ENCODE measurements around the gene CPA1. TPM values are rescaled to one million over a fixed set of nuclear protein-coding genes. Genes with fewer than 3 reads are reported as not detected.

The CPA1 gene
- total and polyA plus RNA-seq, 2 of the 4 experiments (the other 2 are of a cell fraction) = not detected

DNA sequence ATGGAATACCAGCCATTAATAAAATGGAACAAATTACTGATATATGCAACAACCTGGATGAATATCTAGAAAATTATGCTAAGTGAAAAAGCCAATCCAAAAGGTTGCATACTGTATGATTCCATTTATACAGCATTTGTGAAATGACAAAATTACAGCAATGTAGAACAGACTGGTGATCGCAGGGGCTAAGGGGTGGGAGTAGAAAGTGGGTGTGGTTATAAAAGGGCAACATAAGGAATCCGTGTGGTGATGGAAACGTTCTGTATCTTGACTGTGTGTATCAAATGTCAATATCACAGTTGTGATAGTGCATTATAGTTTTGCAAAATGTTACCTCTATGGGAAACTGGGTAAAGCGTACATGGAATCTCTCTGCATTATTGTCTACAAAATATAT lies 45.5 kb downstream of the CPA1 start:
- no peak overlapping the region for H3K56ac ChIP-seq (ENCODE audit: extremely low read depth, insufficient read depth, low read length)
- H3K14ac ChIP-seq (replicated peaks; ENCODE audit: low read depth, low read length) = no peak overlapping the region
- no peak overlapping the region for H3K27ac ChIP-seq (ENCODE audit: insufficient read depth, low read length)
- in situ Hi-C loops (cut with MboI; ENCODE audit: low sequenced_read_pairs) (no loop called here), intact Hi-C loops (cut with micrococcal nuclease) (no loop called here), dilution Hi-C loops (cut with HindIII; ENCODE audit: low sequenced_read_pairs, unreplicated experiment) (no loop called here)
- no TSS peak for BruUV-seq (replicated peaks)
- no peak overlapping the region for H3K4me3 ChIP-seq (ENCODE audit: insufficient read depth, low read depth, low read length)
- no peak overlapping the region for H2BK120ac ChIP-seq (ENCODE audit: low read depth, low read length)
- ChIA-PET POLR2A (ENCODE audit: unreplicated experiment) (no interaction called here), CTCF (no interaction called here)
- no peak overlapping the region for H3K4me2 ChIP-seq (ENCODE audit: low read depth, low read length)
- no peaks in the 10 kb centered on the region for H3K9me3 ChIP-seq (ENCODE audit: control insufficient read depth, insufficient read depth, low read length)
- no peaks in the 10 kb centered on the region for H4K20me1 ChIP-seq (ENCODE audit: insufficient read depth, low read length)
- peaks cover 5% of the 10 kb centered on the region; the same call in 1 of the 2 replicates for H3K9me1 ChIP-seq (ENCODE audit: insufficient read depth, low read length)
- H3K18ac ChIP-seq (ENCODE audit: low read depth, low read length) = no peak overlapping the region
- H4K5ac ChIP-seq (ENCODE audit: low read depth, low read length) = no peak overlapping the region
- no peak overlapping the region for H2AK9ac ChIP-seq (replicated peaks; ENCODE audit: low read depth, low read length, poor library complexity)
- H2AFZ ChIP-seq (replicated peaks; ENCODE audit: low read length, poor library complexity) = no peak overlapping the region
- no peak overlapping the region for H2BK15ac ChIP-seq (ENCODE audit: low read depth, low read length)
- H3K4me1 ChIP-seq (ENCODE audit: control insufficient read depth, insufficient read depth, low read length) = peaks cover 4% of the 10 kb centered on the region; the same call in 1 of the 2 replicates
- ATAC-seq (ENCODE audit: low read depth) (no peak), DNase-seq (no peak)
- TF ChIP-seq BHLHE40 (IDR thresholded peaks at IDR 0.05; ENCODE audit: low read depth, low read length) (no peak), CEBPB (IDR thresholded peaks at IDR 0.05; ENCODE audit: low read depth, low read length) (no peak), RAD21 (IDR thresholded peaks at IDR 0.05; ENCODE audit: low read length) (no peak), POLR2A (IDR thresholded peaks at IDR 0.05; ENCODE audit: low read depth, low read length) (no peak), MAFK (IDR thresholded peaks at IDR 0.05; ENCODE audit: low read depth, low read length) (no peak), MXI1 (IDR thresholded peaks at IDR 0.05; ENCODE audit: borderline replicate concordance, low read depth, low read length) (no peak), RCOR1 (IDR thresholded peaks at IDR 0.05; ENCODE audit: insufficient replicate concordance, low read length) (no peak), RFX5 (IDR thresholded peaks at IDR 0.05; ENCODE audit: low read depth, low read length) (no peak), NFE2L2 (IDR thresholded peaks at IDR 0.05; ENCODE audit: low read depth, low read length) (no peak), FOS (IDR thresholded peaks at IDR 0.05; ENCODE audit: low read depth, low read length) (no peak), MAZ (IDR thresholded peaks at IDR 0.05; ENCODE audit: borderline replicate concordance, low read depth, low read length) (no peak), SMC3 (IDR thresholded peaks at IDR 0.05; ENCODE audit: low read depth, low read length) (no peak), CHD1 (IDR thresholded peaks at IDR 0.05; ENCODE audit: low read depth, low read length) (no peak), ELK1 (IDR thresholded peaks at IDR 0.05; ENCODE audit: borderline replicate concordance, low read depth, low read length) (no peak)
- TF ChIP-seq, protein P1, sequence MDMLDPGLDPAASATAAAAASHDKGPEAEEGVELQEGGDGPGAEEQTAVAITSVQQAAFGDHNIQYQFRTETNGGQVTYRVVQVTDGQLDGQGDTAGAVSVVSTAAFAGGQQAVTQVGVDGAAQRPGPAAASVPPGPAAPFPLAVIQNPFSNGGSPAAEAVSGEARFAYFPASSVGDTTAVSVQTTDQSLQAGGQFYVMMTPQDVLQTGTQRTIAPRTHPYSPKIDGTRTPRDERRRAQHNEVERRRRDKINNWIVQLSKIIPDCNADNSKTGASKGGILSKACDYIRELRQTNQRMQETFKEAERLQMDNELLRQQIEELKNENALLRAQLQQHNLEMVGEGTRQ (IDR thresholded peaks at IDR 0.05; ENCODE audit: low read depth, low read length) = no peak
- TF ChIP-seq, protein P2, sequence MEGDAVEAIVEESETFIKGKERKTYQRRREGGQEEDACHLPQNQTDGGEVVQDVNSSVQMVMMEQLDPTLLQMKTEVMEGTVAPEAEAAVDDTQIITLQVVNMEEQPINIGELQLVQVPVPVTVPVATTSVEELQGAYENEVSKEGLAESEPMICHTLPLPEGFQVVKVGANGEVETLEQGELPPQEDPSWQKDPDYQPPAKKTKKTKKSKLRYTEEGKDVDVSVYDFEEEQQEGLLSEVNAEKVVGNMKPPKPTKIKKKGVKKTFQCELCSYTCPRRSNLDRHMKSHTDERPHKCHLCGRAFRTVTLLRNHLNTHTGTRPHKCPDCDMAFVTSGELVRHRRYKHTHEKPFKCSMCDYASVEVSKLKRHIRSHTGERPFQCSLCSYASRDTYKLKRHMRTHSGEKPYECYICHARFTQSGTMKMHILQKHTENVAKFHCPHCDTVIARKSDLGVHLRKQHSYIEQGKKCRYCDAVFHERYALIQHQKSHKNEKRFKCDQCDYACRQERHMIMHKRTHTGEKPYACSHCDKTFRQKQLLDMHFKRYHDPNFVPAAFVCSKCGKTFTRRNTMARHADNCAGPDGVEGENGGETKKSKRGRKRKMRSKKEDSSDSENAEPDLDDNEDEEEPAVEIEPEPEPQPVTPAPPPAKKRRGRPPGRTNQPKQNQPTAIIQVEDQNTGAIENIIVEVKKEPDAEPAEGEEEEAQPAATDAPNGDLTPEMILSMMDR (conservative IDR thresholded peaks at IDR 0.05; ENCODE audit: low read depth, low read length) = no peak
- no peak overlapping the region for H2AK5ac ChIP-seq (ENCODE audit: low read depth, low read length)
- no peak overlapping the region for H2BK20ac ChIP-seq (ENCODE audit: low read depth, low read length)
- peaks cover 0 to 15% of the 10 kb centered on the region in 2 experiments; a peak in 3 of 4 replicates for H3K79me1 ChIP-seq (ENCODE audit: low read depth in 1 of 2, low read length in 2 of 2)
- H3K27me3 ChIP-seq (ENCODE audit: control insufficient read depth, insufficient read depth, low read length) = no peaks in the 10 kb centered on the region
- H4K91ac ChIP-seq (ENCODE audit: insufficient read depth, low read depth, low read length) = no peak overlapping the region
- no peaks in the 10 kb centered on the region for H3K36me3 ChIP-seq (ENCODE audit: control insufficient read depth, insufficient read depth, low read length)
- H3K23ac ChIP-seq (ENCODE audit: low read depth, low read length) = no peak overlapping the region
- WGBS, 2 experiments (ENCODE audit: extremely low coverage in 2 of 2, insufficient read length in 1 of 2) = no CpG with 5 or more reads among the region's 4 CpGs
- H3K4ac ChIP-seq (ENCODE audit: low read depth, low read length) = no peak overlapping the region
- no peak overlapping the region for H4K8ac ChIP-seq (ENCODE audit: low read depth in 2 of 2, low read length in 2 of 2)
- no peak overlapping the region for H3K9ac ChIP-seq (ENCODE audit: low read depth, low read length)
- no peak overlapping the region for H2BK5ac ChIP-seq (ENCODE audit: low read depth, low read length, poor library complexity, severe bottlenecking)

All from IMR-90 (cell line).